Raji (cell line): ENCODE data around the gene NDUFAF2.

Experiments
- POLR2A ChIP-seq: IDR thresholded peaks from 2 replicates; pipeline ENCODE4 v1.6.1; 2011; ENCODE audit warnings: low read depth, low read length, control low read depth; ENCODE audit not compliant: insufficient read depth

The NDUFAF2 gene

DNA sequence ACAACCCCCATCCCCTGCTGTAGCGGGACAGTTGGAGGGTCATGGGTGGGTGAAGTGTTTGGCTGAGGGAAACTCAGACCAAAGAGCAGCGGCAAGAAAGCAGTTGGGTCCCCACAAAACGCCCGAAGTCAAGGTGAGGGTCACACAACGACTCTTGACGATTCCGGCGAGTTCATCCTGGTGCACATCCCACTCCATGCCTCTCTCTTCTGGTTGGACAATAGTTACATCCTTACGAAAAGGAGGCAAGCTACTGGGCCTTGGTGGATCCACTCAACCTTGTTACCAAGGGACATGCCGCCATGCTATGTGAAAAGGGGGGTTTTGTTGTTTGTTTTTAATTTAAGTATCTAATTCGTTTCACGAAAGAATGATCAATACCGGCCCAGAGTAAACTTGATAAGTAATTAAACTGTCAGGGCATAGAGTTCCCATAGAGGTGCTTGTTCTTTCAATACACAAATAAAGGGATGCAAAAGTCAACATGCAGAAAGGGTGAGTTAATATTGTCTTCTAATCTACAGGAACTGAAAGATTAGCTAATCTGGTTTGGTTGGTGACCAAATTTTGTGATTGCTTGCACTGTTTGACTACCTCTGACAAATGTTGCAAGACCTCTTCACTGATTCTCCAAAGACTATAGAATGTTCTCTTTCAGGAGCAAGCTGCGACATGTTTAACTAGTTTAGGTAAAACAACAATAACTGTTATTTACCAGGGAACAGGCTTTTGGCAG, 218.0 kb downstream of the NDUFAF2 start:
- TF ChIP-seq POLR2A, result no peak

DNA sequence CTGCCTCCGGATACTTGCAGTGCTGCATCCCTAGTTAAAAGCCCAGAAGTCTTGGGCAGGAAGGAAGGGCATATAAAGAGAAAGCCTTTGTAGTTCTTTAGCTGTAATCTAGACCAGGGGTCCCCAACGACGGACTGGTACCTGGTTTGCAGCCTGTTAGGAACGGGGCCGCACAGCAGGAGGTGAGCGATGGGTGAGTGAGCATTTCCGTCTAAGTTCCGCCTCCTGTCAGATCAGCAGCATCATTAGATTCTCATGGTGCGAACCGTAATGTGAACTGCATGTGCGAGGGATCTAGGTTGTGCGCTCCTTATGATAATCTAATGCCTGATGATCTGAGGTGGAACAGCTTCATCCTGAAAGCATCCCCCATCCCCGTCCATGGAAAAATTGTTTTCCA, 218.9 kb downstream of the NDUFAF2 start:
- no peak for TF ChIP-seq POLR2A

DNA sequence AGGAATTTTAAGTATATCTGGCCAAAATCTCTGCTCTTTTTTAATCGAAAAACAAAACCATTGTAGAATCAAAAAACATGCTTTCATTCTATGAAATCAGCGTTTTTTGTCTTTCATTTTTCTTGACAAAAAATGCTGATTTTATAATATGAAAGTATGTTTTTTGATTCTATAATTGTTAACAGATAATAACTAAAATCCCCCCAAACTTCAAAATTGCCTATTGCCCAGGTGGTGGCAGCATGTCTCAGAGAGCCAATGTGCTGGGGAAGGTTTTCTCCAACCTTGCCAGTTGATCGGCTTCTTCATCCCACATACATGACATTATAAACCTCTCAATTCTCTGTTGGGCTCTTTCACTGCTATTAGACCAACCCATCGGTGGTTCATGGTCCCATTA, 222.4 kb downstream of the NDUFAF2 start:
- TF ChIP-seq POLR2A, result no peak

DNA sequence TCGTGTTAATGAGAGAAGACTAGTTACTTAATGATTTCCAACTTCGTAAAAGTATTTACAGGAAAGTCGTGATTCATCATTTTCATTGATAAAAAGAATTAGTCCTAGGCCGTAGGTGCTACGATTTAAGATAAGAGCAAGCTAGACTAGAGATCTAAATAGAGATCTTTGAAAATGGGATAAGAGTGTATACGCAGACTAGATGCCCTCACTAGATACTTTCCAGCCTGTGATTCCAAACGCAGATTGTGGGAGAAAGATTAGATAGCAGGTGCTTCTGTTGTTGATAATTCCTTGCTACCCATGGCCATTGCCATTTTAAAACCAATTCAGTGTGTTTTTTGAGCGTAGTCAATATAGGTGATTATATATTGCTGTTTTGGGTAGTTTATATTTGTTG, 223.9 kb downstream of the NDUFAF2 start:
- no peak for TF ChIP-seq POLR2A

DNA sequence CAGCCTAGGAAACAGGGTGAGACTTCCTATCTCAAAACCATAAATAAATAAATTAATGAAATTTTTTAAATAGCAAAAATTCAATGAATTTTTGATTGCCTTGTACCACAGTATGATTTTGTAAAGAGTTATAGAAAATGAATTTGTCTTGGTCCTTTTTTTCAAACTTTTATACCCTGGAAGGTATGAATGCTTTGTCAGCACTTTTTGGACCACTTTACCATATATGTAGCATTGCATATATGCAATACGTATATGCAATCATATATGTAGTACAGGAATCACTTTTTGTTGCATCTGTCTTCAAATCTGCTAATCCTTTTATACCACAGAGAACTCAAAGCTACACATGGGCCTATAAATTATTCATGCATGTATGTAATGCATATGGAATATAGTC, 226.5 kb downstream of the NDUFAF2 start:
- no peak for TF ChIP-seq POLR2A

DNA sequence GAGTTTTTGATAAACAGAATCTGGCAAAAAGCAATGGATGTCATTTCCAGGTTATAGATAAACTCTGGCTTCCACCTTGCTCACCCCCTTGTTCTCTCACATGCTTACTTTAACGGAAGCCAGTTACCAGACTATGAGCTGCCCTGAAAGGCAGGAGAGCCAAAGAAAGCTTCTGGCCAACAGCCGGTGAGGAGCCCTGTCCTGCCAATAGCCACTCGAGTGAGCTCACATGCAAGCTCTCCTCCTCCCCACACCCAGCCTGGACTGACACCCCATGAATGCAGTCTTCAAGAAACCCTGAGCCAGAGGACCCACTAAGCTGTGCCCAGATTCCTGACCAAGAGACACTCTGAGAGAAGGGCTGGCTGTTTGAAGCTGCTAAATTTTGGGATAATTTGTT, 231.6 kb downstream of the NDUFAF2 start:
- no peak for TF ChIP-seq POLR2A

DNA sequence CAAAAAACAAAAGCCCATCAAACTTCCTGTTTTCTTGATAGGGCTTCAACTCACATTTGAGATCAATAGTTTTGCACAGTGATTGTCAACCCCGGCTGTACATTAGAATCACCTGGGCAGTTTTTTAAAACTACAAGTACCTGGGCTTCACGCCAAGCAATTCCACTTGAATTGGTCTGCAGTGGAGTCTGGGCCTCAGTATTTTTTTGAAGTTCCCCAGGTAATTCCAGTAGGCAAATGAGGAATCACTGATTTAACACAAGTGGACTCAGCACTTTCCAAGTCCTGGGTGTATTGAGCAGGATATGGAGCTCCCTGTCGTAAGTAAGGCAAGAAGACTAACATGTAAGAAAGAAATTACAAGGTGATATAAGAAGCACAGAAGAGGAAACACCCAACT, 232.1 kb downstream of the NDUFAF2 start:
- TF ChIP-seq POLR2A, result no peak

DNA sequence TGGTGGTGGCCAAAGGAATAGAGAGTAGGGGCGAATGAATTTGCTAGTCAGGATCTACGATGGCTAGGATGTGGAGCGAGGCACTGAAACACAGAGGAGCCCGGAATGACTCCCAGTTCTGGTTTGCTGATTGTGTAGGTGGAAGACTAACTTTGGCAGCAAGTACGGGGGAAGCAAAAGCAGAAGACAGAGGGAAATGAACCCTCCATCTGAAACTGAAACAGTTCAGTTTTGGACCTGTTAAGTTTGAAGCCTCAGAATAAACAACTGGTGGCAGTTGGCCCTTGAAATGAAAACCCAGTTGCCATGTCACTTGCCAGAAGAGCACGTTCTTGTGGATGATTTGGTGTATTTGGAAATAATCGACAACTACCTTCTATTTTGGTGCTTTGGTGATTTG, 232.7 kb downstream of the NDUFAF2 start:
- no peak for TF ChIP-seq POLR2A

DNA sequence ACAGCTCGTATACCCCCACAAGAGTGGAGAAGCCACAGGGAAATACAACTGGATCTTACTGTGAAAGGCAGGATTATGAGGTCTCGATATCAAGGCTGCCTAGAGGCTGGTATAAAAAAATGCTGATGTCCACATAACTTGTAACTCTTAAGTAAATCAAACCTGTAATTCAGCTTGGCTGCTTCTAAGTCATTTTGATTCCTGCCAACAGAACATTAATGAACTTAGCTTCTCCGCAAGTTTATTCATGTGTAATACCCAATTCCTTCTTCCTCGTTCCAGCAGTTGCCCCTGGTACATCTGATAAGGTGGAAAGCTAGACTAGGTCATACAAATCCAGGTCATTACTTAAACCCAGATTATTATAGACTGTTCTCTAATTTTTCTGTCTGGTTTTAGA, 233.7 kb downstream of the NDUFAF2 start:
- TF ChIP-seq POLR2A, result no peak

DNA sequence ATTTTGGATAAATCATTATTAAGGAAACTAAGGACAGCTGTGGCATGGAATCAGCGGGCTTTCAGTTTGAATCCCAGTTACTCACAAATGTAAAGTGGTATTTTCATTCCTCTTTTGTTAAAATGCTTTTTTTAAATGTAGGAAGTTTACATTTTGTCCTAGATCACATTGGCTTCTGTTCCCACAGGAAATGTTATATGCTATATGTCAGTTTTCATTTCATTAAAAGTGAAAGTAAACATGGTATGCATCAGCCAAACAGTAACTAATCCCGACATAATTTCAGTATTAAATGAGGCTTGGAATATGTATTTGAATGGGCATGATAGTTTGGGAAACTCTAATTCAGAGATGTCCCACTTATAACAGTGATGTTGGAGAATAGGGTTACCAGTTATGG, 235.9 kb downstream of the NDUFAF2 start:
- no peak for TF ChIP-seq POLR2A

DNA sequence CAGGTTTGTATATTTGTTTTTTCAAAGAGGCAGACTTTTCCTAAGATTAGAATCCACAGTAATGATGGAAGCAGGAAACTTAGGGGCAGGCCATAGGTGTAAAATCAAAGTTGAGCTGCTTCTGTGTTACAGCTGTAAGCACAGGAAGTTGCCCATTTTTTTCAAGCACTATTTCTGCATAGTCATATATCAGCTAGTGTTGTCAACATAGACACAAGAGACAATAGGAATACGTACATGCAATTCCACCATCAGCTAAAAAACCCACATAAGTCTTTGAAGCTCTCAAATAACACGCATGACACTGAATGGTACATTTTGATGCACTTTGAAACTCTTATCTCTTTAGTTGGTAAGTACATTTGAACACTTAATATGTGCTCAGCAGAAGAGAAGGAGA, 237.4 kb downstream of the NDUFAF2 start:
- no peak for TF ChIP-seq POLR2A

DNA sequence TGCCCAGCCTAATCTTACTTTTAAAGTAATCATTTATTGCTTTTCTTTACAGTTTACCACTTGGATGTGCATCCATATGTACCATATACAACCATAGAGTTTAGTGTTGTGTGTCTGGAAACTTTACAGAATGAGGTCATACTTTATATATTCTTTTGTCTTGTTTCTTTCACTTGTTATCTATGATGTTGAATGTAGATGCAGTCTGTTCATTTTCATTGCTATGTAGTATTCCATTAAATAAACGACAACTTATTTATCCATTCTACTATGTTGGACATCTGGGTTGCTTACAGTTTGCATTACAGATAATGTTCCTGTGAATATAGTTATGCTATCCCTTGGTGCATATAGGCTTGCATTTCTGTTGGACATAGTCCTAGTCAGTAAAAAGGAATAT, 238.5 kb downstream of the NDUFAF2 start:
- no peak for TF ChIP-seq POLR2A

DNA sequence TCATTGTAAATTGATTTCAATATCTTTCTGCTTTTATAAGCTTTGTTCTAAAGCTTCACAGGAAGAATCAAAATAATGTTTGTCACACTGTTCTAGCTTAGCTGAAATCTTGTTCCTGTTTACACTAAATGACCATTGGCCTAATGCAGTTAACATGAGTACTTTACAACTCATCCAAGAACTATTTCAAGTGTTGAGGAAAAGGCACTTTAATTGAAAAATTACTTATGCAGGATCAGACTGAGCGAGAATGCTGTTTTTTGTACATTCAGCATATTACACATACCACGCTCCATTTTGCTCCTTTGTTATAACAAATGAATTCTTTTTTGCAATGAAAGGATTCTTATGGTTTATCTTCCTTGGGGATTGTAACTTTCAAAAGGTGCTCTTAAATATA, 239.7 kb downstream of the NDUFAF2 start:
- TF ChIP-seq POLR2A, result no peak

DNA sequence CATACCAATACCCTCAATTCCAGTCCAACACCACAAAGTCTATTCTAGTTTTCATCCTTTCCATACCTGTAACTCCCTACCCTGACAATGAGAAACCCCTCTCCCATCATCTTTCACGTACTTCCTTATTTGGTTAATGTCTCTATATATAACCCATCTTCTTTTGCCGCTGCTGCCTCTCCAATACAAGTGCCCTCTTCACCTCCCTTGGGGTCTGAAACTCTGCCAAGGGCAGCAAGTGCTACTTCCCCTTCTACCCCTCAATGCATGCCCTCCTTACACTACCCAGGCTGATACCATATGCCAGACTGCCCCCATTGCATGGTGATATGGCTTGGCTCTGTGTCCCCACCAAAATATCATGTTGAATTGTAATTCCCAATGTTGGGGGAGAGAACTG, 241.6 kb downstream of the NDUFAF2 start:
- TF ChIP-seq POLR2A, result no peak

DNA sequence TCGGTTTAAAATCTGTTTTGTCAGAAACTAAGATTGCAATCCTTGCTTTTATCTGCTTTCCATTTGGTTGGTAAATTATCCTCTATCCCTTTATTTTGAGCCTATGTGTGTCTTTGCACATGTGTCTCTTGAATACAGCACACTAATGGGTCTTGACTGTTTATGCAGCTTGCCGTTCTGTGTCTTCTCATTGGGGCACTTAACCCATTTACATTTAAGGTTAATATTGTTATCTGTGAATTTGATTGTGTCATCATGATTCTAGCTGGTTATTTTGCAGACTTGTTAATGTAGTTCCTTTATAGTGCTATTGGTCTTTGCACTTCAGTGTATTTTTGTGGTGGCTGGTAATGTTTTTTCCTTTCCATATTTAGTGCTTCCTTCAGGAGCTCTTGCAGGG, 253.6 kb downstream of the NDUFAF2 start:
- TF ChIP-seq POLR2A, result no peak

DNA sequence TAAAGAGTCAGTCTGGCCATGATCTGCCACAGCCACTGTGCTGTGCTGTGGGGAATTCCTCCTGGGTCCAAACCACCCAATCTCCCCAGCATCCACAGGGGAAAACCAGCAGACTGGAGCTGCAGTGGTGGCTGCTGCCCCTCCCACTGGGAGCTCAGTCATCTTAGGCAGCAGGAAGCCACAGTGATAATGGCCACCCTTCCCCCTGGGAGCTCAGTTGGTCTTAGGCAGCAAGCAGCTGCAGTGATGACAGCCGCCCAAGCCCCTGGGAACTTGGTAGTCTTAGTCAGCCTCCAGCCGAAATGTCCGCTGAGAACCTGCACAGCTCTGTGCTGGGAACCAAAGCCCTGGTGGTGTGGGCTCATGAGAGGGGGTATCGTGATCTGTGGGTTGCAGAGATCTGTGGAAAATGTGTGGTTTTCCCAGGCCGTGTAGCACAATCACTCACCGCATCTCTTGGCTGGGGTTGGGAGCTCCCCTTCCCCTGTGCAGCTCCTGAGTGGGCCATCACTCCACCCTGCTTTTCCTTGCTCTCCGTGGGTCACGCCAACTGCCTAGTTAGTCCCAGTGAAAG, 255.7 kb downstream of the NDUFAF2 start:
- no peak for TF ChIP-seq POLR2A

DNA sequence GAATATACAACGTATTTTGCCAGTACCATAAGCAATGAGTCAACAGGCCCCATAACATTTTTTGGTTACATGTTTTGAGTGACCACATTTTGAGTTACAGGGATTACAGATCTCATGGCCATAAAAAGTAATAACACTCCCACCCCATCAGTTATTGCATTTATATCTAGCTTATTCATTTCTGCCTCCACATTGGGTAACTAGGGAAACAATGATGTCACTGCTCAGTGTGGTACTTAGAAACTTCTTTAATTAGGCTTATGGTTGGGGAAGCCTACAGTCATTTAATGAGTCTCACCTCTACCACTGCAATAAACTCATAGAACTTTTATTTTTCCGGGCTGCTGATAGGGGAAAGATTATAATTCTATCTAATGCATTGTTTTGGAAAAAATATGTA, 257.2 kb downstream of the NDUFAF2 start:
- no peak for TF ChIP-seq POLR2A
